H9 (cell line): ENCODE results near the gene ENO4. TPM values are rescaled to one million over a fixed set of nuclear protein-coding genes. Genes with fewer than 3 reads are reported as not detected.

Experiments
- DNase-seq: peaks from one replicate; pipeline ENCODE4 v3.0.0-alpha.2; 2017
- H2AFZ ChIP-seq: one replicate; pipeline ENCODE4 v1.6.1; 2013; ENCODE audit warnings: mild to moderate bottlenecking, low read length, control low read depth, moderate library complexity
- H2AK5ac ChIP-seq: 2 replicates; pipeline ENCODE4 v1.6.1; 2013; ENCODE audit warnings: low read length, control low read depth, mixed read lengths; ENCODE audit not compliant: insufficient read length
- H2BK120ac ChIP-seq: one replicate; pipeline ENCODE4 v1.6.1; 2013; ENCODE audit warnings: low read depth, mild to moderate bottlenecking, low read length, control low read depth, inconsistent platforms; ENCODE audit not compliant: poor library complexity, severe bottlenecking
- H2BK12ac ChIP-seq: 2 replicates; pipeline ENCODE4 v1.6.1; 2013; ENCODE audit warnings: low read length, control low read depth, mixed read lengths, low read depth; ENCODE audit not compliant: insufficient read length
- H2BK15ac ChIP-seq: 2 replicates; pipeline ENCODE4 v1.6.1; 2013; ENCODE audit warnings: low read depth, low read length, control low read depth
- H2BK20ac ChIP-seq: one replicate; pipeline ENCODE4 v1.6.1; 2013; ENCODE audit warnings: low read depth, mild to moderate bottlenecking, low read length, control low read depth, inconsistent platforms; ENCODE audit not compliant: poor library complexity, severe bottlenecking
- H2BK5ac ChIP-seq: 2 replicates; pipeline ENCODE4 v1.6.1; 2013; ENCODE audit warnings: low read length, control low read depth, mixed read lengths; ENCODE audit not compliant: insufficient read length
- H3K14ac ChIP-seq: 2 replicates; pipeline ENCODE4 v1.6.1; 2013; ENCODE audit warnings: low read length, control low read depth; ENCODE audit not compliant: insufficient read depth
- H3K18ac ChIP-seq: 2 replicates; pipeline ENCODE4 v1.6.1; 2013; ENCODE audit warnings: low read depth, mild to moderate bottlenecking, mixed read lengths, low read length, control low read depth; ENCODE audit not compliant: insufficient read length
- H3K23ac ChIP-seq: 2 replicates; pipeline ENCODE4 v1.6.1; 2013; ENCODE audit warnings: low read length, control low read depth, mixed read lengths, low read depth; ENCODE audit not compliant: insufficient read length
- H3K23me2 ChIP-seq: 2 replicates; pipeline ENCODE4 v1.6.1; 2013; ENCODE audit warnings: low read depth, mild to moderate bottlenecking, mixed read lengths, low read length, control low read depth; ENCODE audit not compliant: insufficient read length, poor library complexity, severe bottlenecking
- H3K27ac ChIP-seq: 2 replicates; pipeline ENCODE4 v1.5.1; 2013; ENCODE audit warnings: low read length, control low read depth, mixed read lengths, low read depth; ENCODE audit not compliant: insufficient read length
- H3K27me3 ChIP-seq: 2 replicates; pipeline ENCODE4 v1.6.1; 2013; ENCODE audit warnings: low read length, control low read depth, inconsistent platforms; ENCODE audit not compliant: insufficient read depth
- H3K4ac ChIP-seq: 2 replicates; pipeline ENCODE4 v1.6.1; 2013; ENCODE audit warnings: low read depth, mild to moderate bottlenecking, control low read depth, inconsistent platforms, low read length, moderate library complexity
- H3K4me1 ChIP-seq: 2 replicates; pipeline ENCODE4 v1.6.1; 2013; ENCODE audit warnings: low read length, control low read depth, inconsistent platforms; ENCODE audit not compliant: insufficient read depth
- H3K4me2 ChIP-seq: 2 replicates; pipeline ENCODE4 v1.6.1; 2013; ENCODE audit warnings: low read length, control low read depth, mixed read lengths; ENCODE audit not compliant: insufficient read length, insufficient read depth
- H3K56ac ChIP-seq: 2 replicates; pipeline ENCODE4 v1.6.1; 2013; ENCODE audit warnings: low read depth, mild to moderate bottlenecking, mixed read lengths, low read length, control low read depth; ENCODE audit not compliant: insufficient read length
- H3K79me1 ChIP-seq: 2 replicates; pipeline ENCODE4 v1.6.1; 2013; ENCODE audit warnings: low read depth, mild to moderate bottlenecking, moderate library complexity, low read length, control low read depth, inconsistent platforms; ENCODE audit not compliant: insufficient read depth, poor library complexity, severe bottlenecking
- H3K79me2 ChIP-seq: 2 replicates; pipeline ENCODE4 v1.6.1; 2013; ENCODE audit warnings: low read length, control low read depth, inconsistent platforms; ENCODE audit not compliant: insufficient read depth
- H3K9ac ChIP-seq: 2 replicates; pipeline ENCODE4 v1.6.1; 2013; ENCODE audit warnings: low read length, control low read depth, mixed read lengths; ENCODE audit not compliant: insufficient read length; ENCODE audit errors: extremely low read depth
- H3K9me3 ChIP-seq: one replicate; pipeline ENCODE4 v1.6.1; 2013; ENCODE audit warnings: low read depth, low read length, inconsistent platforms; ENCODE audit not compliant: control insufficient read depth
- H3T11ph ChIP-seq: one replicate; pipeline ENCODE4 v1.6.1; 2013; ENCODE audit warnings: mild to moderate bottlenecking, low read length, control low read depth, inconsistent platforms
- H4K20me1 ChIP-seq: one replicate; pipeline ENCODE4 v1.6.1; 2013; ENCODE audit not compliant: control insufficient read depth, insufficient read length, insufficient read depth
- H4K5ac ChIP-seq: 2 replicates; pipeline ENCODE4 v1.6.1; 2013; ENCODE audit warnings: low read depth, mild to moderate bottlenecking, mixed read lengths, low read length, control low read depth; ENCODE audit not compliant: insufficient read length
- H4K8ac ChIP-seq: replicated peaks from 2 replicates; pipeline ENCODE4 v1.6.1; 2013; ENCODE audit warnings: low read length, control low read depth, mixed read lengths, low read depth; ENCODE audit not compliant: insufficient read length
- H4K91ac ChIP-seq: 2 replicates; pipeline ENCODE4 v1.6.1; 2013; ENCODE audit warnings: low read depth, mild to moderate bottlenecking, moderate library complexity, mixed read lengths, low read length, control low read depth; ENCODE audit not compliant: insufficient read length
- H3K27ac Mint-ChIP-seq, 3 experiments: 2 replicates in 2 of 3; 3 replicates in 1 of 3; pipeline ENCODE4 v1.8.0; 2020 to 2021; ENCODE audit warnings: mixed read lengths in 3 of 3, mild to moderate bottlenecking in 1 of 3, moderate library complexity in 1 of 3
- H3K27me3 Mint-ChIP-seq: 2 replicates; pipeline ENCODE4 v1.8.0; 2021; ENCODE audit warnings: low read depth, mild to moderate bottlenecking, moderate library complexity, mixed read lengths
- H3K36me3 Mint-ChIP-seq, 3 experiments: 2 replicates in 2 of 3; 3 replicates in 1 of 3; pipeline ENCODE4 v1.8.0; 2020 to 2021; ENCODE audit warnings: low read depth in 3 of 3, mixed read lengths in 3 of 3; ENCODE audit not compliant: insufficient read depth in 1 of 3
- H3K4me1 Mint-ChIP-seq, 2 experiments: 2 replicates each; pipeline ENCODE4 v1.8.0; 2020; ENCODE audit warnings: mixed read lengths in 2 of 2
- H3K4me3 Mint-ChIP-seq, 2 experiments: 2 replicates in 1 of 2; 3 replicates in 1 of 2; pipeline ENCODE4 v1.8.0; 2020 to 2021; ENCODE audit warnings: mild to moderate bottlenecking in 2 of 2, mixed read lengths in 2 of 2, moderate library complexity in 1 of 2
- H3K9me3 Mint-ChIP-seq, 2 experiments: 2 replicates in 1 of 2; 3 replicates in 1 of 2; pipeline ENCODE4 v1.8.0; 2020; ENCODE audit warnings: mild to moderate bottlenecking in 2 of 2, mixed read lengths in 2 of 2, moderate library complexity in 1 of 2
- CTCF ChIP-seq: fragments of 200-600 bp; sonication (generic); conservative IDR thresholded peaks from 3 replicates; pipeline ENCODE4 v1.8.0; 2021; ENCODE audit warnings: antibody characterized with exemption, mild to moderate bottlenecking
- WGBS: extraction: QIAGEN DNeasy Blood & Tissue Kit; methylation state at CpG from one replicate; pipeline ENCODE4 v1.1.7; 2013; ENCODE audit warnings: missing lambda C conversion rate, low lambda C conversion rate, mixed read lengths; ENCODE audit not compliant: insufficient read length; ENCODE audit errors: extremely low coverage; 5-methylcytosine and 5-hydroxymethylcytosine counted together
- total RNA-seq: library from RNA; stranded (reverse); gene quantifications from 2 replicates; pipeline ENCODE4 v1.2.1, GENCODE V29; 2021

The ENO4 gene
- total RNA-seq, 1 experiment from 2014 or later: 0.26 TPM

- DNase-seq: no peak
- no peak overlapping the region for H3K4ac ChIP-seq
- H3K27me3 Mint-ChIP-seq: peaks cover 27% of the 10 kb centered on the region
- no peak overlapping the region for H2BK15ac ChIP-seq
- H4K8ac ChIP-seq: no peak overlapping the region
- H4K20me1 ChIP-seq: no peaks in the 10 kb centered on the region
- H3K79me2 ChIP-seq: no peaks in the 10 kb centered on the region
- H3K56ac ChIP-seq: no peak overlapping the region
- no peak overlapping the region for H3K4me3 Mint-ChIP-seq
- no peaks in the 10 kb centered on the region; a peak in 1 of 7 replicates for H3K36me3 Mint-ChIP-seq
- H3K4me1 Mint-ChIP-seq: peaks cover 21 to 22% of the 10 kb centered on the region in 2 experiments
- H3K27ac Mint-ChIP-seq: no peak overlapping the region
- H3K79me1 ChIP-seq: no peaks in the 10 kb centered on the region
- H2BK120ac ChIP-seq: no peak overlapping the region
- no peak overlapping the region for H2BK5ac ChIP-seq
- H2AK5ac ChIP-seq: no peak overlapping the region
- WGBS: no CpG with 5 or more reads among the region's 1 CpG
- no peak overlapping the region for H3T11ph ChIP-seq
- no peak overlapping the region for H4K91ac ChIP-seq
- no peak overlapping the region for H3K14ac ChIP-seq
- no peak for TF ChIP-seq CTCF
- no peak overlapping the region for H3K4me2 ChIP-seq
- no peaks in the 10 kb centered on the region for H3K27me3 ChIP-seq
- no peak overlapping the region for H3K27ac ChIP-seq
- no peak overlapping the region for H2AFZ ChIP-seq
- H2BK20ac ChIP-seq: no peak overlapping the region
- H2BK12ac ChIP-seq: no peak overlapping the region
- no peak overlapping the region for H3K23ac ChIP-seq
- no peaks in the 10 kb centered on the region for H3K9me3 ChIP-seq
- H3K18ac ChIP-seq: no peak overlapping the region
- peaks cover 5% of the 10 kb centered on the region; the same call in 1 of the 2 replicates for H3K4me1 ChIP-seq
- H3K23me2 ChIP-seq: peaks cover 9% of the 10 kb centered on the region
- no peak overlapping the region for H3K9ac ChIP-seq
- no peak overlapping the region for H4K5ac ChIP-seq
- H3K9me3 Mint-ChIP-seq: peaks cover 0 to 3% of the 10 kb centered on the region in 2 experiments; a peak in 2 of 5 replicates
These were observed 2.9 kb downstream of the ENO4 start for GRCh38 chr10:116852246-116852645.
